Fibroblast of lung (primary cell): ENCODE results near the gene CSRNP3.

ENCODE experiments used
- EZH2 ChIP-seq: IDR thresholded peaks from 2 replicates; pipeline ENCODE4 v1.5.1; 2012; ENCODE audit warnings: low read length, control low read depth, mild to moderate bottlenecking; ENCODE audit errors: missing control alignments
- TF ChIP-seq, protein P1 (sequence below), 2 donors: IDR thresholded peaks in 1 of 2; conservative IDR thresholded peaks in 1 of 2; 1 replicate in 1 of 2; 2 replicates in 1 of 2; pipeline ENCODE4 v1.5.1; 2011 to 2012; ENCODE audit warnings: low read length in 2 of 2, control low read depth in 1 of 2, inconsistent platforms in 1 of 2, low read depth in 1 of 2, mild to moderate bottlenecking in 1 of 2

- TF ChIP-seq, protein P1, sequence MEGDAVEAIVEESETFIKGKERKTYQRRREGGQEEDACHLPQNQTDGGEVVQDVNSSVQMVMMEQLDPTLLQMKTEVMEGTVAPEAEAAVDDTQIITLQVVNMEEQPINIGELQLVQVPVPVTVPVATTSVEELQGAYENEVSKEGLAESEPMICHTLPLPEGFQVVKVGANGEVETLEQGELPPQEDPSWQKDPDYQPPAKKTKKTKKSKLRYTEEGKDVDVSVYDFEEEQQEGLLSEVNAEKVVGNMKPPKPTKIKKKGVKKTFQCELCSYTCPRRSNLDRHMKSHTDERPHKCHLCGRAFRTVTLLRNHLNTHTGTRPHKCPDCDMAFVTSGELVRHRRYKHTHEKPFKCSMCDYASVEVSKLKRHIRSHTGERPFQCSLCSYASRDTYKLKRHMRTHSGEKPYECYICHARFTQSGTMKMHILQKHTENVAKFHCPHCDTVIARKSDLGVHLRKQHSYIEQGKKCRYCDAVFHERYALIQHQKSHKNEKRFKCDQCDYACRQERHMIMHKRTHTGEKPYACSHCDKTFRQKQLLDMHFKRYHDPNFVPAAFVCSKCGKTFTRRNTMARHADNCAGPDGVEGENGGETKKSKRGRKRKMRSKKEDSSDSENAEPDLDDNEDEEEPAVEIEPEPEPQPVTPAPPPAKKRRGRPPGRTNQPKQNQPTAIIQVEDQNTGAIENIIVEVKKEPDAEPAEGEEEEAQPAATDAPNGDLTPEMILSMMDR (conservative IDR thresholded peaks at IDR 0.05 in 1 of 2, IDR thresholded peaks at IDR 0.05 in 1 of 2; ENCODE audit: low read depth in 1 of 2, low read length in 2 of 2), result no peak
- TF ChIP-seq EZH2, result no peak
Observed at GRCh38 chr2:165528691-165529090, 59.2 kb downstream of the CSRNP3 start.
